Kidney epithelial cell (primary cell): ENCODE results near the gene EIF5B. TPM values are rescaled to one million over a fixed set of nuclear protein-coding genes. Genes with fewer than 3 reads are reported as not detected.

Experiments used
- DNase-seq: peaks from one replicate; pipeline ENCODE4 v3.0.0-alpha.2; 2010; ENCODE audit warnings: low read depth
- H3K27me3 ChIP-seq: 2 replicates; pipeline ENCODE4 v1.6.0; 2011; ENCODE audit warnings: low read length; ENCODE audit not compliant: control insufficient read depth, insufficient read depth
- H3K36me3 ChIP-seq: 2 replicates; pipeline ENCODE4 v1.5.1; 2011; ENCODE audit warnings: low read length; ENCODE audit not compliant: control insufficient read depth, insufficient read depth
- H3K4me3 ChIP-seq: 2 replicates; pipeline ENCODE4 v1.5.1; 2011; ENCODE audit warnings: low read depth, mild to moderate bottlenecking, control low read depth, low read length
- total RNA-seq: library from RNA; depleted of rRNA; stranded (reverse); fragments of >200 nt; gene quantifications from 2 replicates; pipeline ENCODE4 v1.2.3, GENCODE V29; 2015
- TF ChIP-seq, protein P1 (sequence below): IDR thresholded peaks from 2 replicates; pipeline ENCODE4 v1.5.1; 2011; ENCODE audit warnings: mild to moderate bottlenecking, moderate library complexity, low read length, control low read depth, inconsistent platforms; ENCODE audit not compliant: insufficient read depth, poor library complexity, severe bottlenecking

The EIF5B gene
- total RNA-seq, 1 donor from 2014 or later, result 31.8 TPM

DNA sequence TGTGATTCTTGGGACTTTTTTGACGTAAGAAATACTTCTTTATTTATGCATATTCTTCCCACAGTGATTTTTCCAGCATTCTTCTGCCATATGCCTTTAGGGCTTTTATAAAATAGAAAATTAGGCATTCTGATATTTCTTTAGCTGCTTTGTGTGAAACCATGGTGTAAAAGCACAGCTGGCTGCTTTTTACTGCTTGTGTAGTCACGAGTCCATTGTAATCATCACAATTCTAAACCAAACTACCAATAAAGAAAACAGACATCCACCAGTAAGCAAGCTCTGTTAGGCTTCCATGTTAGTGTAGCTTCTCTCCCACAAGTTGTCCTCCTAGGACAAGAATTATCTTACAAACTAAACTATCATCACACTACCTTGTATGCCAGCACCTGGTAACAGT, 62.6 kb downstream of the EIF5B start:
- H3K4me3 ChIP-seq, result no peak overlapping the region
- no peaks in the 10 kb centered on the region for H3K27me3 ChIP-seq
- TF ChIP-seq, protein P1, sequence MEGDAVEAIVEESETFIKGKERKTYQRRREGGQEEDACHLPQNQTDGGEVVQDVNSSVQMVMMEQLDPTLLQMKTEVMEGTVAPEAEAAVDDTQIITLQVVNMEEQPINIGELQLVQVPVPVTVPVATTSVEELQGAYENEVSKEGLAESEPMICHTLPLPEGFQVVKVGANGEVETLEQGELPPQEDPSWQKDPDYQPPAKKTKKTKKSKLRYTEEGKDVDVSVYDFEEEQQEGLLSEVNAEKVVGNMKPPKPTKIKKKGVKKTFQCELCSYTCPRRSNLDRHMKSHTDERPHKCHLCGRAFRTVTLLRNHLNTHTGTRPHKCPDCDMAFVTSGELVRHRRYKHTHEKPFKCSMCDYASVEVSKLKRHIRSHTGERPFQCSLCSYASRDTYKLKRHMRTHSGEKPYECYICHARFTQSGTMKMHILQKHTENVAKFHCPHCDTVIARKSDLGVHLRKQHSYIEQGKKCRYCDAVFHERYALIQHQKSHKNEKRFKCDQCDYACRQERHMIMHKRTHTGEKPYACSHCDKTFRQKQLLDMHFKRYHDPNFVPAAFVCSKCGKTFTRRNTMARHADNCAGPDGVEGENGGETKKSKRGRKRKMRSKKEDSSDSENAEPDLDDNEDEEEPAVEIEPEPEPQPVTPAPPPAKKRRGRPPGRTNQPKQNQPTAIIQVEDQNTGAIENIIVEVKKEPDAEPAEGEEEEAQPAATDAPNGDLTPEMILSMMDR, result no peak
- no peak for DNase-seq
- H3K36me3 ChIP-seq, result peaks cover 7% of the 10 kb centered on the region

DNA sequence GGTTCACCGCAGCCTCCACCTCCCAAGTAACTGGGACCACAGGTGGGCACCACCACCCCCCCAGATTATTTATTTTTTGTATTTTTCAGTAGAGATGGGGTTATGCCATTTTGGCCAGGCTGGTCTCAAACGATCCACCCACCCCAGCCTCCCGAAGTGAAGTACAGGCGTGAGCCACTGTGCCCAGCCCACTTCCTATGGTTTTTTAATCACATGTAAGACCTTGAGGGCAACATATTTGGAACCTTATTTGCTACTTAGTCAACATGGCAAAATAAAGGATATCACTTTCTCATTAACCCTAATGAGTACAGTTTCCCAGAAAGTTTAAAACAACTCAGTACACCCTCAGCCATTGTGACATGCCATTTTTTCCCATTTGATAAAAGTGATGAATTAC, 64.7 kb downstream of the EIF5B start:
- Histone ChIP-seq H3K27me3 (no peaks in the 10 kb centered on the region), H3K36me3 (peaks cover 7% of the 10 kb centered on the region), H3K4me3 (no peak overlapping the region)
- TF ChIP-seq, protein P1, result no peak
- no peak for DNase-seq

DNA sequence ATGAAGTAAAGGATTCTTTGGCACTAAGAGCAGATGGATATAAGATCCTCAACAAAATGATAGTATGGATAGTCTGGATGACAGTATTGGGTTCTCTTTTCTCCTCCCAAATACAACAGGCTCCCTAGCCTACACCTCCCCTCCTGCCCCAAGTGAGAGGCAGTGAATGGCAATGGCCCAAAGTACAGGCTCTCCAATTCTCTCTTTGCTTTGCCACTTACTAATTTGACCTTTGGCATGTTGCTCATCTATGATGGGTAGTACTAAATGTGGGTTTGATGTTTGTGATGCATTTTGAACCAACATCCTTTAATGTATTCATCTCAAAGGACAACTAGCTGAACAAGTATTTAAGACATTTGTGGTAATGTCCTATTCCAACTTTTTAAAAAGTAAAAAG, 65.9 kb downstream of the EIF5B start:
- TF ChIP-seq, protein P1, result no peak
- no peak overlapping the region for H3K4me3 ChIP-seq
- peaks cover 7% of the 10 kb centered on the region for H3K36me3 ChIP-seq
- DNase-seq, result no peak
- no peaks in the 10 kb centered on the region for H3K27me3 ChIP-seq

DNA sequence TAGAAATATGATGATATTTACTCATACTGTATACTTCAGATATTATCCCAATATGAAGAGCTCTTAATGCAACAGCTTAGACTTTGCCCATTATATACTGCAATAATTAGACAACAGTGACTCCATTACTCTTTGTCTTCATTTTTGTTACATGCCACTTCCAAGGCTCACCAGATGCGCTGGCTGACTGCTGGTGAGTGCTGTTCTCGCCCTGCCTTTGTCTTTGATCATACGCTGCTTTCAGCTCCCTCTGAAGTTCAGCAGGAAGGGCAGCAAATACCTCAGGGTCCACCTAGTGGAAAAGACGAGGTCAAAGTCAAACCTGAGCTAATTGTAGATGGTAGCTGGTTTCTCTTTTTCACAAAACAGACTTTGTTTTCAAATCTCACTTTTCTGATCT, 66.3 kb downstream of the EIF5B start:
- DNase-seq, result no peak
- H3K36me3 ChIP-seq, result peaks cover 5% of the 10 kb centered on the region
- H3K4me3 ChIP-seq, result no peak overlapping the region
- H3K27me3 ChIP-seq, result no peaks in the 10 kb centered on the region
- TF ChIP-seq, protein P1, result peak; percentile 30

DNA sequence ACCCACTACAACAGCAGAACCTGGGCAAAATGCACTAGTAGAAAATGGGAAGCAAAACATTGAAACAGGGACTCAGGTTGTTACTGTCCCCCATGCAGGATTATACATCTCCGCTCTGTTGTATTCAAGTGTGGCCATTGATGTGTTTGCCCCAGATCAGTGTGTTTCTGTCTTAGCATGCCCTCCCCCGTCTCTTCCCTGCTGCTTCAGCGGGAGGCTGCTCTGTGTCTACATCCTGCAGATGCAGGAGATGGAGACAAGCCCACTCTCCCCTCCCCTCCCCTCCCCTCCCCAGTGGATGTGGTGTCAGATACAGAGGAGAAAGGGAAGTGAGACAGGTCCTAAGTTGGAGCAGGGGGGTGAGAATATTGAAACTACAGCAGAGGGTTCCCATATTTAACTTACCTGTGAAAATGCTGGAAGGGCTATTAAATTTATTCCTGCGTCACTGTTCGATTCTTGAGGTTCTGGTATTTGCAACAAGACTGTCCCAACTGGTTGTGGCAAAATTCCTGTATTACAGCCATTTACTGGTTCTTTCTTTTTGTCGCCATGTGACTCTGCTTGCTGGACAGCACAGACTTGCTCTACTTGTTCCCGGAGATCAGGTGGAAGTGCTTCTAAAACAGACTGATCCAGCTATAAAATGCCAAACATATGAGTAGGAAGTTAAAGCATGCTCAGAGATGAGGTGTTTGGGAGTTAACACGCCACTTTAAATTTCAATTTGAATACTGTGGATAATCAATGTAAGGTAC, 67.0 kb downstream of the EIF5B start:
- Histone ChIP-seq H3K36me3 (peaks cover 3% of the 10 kb centered on the region), H3K27me3 (no peaks in the 10 kb centered on the region), H3K4me3 (no peak overlapping the region)
- TF ChIP-seq, protein P1, result no peak
- no peak for DNase-seq
